Measurements from ENCODE around the gene ABCA6. TPM values are rescaled to one million over a fixed set of nuclear protein-coding genes. Genes with fewer than 3 reads are reported as not detected.

ABCA6 gene
- total and polyA plus RNA-seq, 3 experiments from 2014 or later: 0.16 to 0.20 TPM; not detected in 1

- Histone ChIP-seq H3K27me3 (ENCODE audit: insufficient read depth, low read length, poor library complexity, severe bottlenecking) (no peaks in the 10 kb centered on the region), H3K9me3 (ENCODE audit: low read length) (no peaks in the 10 kb centered on the region), H3K4me3 (ENCODE audit: low read length) (no peak overlapping the region), H3K36me3 (ENCODE audit: insufficient read depth, low read length) (no peaks in the 10 kb centered on the region), H3K27ac (ENCODE audit: low read depth, low read length) (peak overlapping the region; percentile 58), H3K4me1 (ENCODE audit: insufficient read depth, low read length) (no peaks in the 10 kb centered on the region)
- H3K4me3 Mint-ChIP-seq: no peak overlapping the region
- ChIA-PET POLR2A (no interaction called here), CTCF (no interaction called here)
- peaks cover 9 to 18% of the 10 kb centered on the region in 2 donors for H3K27me3 Mint-ChIP-seq
- no peaks in the 10 kb centered on the region for H3K36me3 Mint-ChIP-seq
- H3K4me1 Mint-ChIP-seq: peaks cover 15 to 17% (median 16%) of the 10 kb centered on the region in 3 donors
- DNase-seq: no peak
- no peak overlapping the region for H3K27ac Mint-ChIP-seq
- peaks cover 0 to 6% (median 3%) of the 10 kb centered on the region in 5 donors for H3K9me3 Mint-ChIP-seq
These were observed 94.1 kb downstream of the ABCA6 start for GRCh38 chr17:69047368-69048263.

GRCh38 chr17:69046121-69046807, 95.4 kb downstream of the ABCA6 start:
- CTCF ChIA-PET: no interaction called here
- Mint-ChIP-seq H3K27ac (no peak overlapping the region), H3K36me3 (no peaks in the 10 kb centered on the region), H3K9me3 (peaks cover 0 to 3% (median 0%) of the 10 kb centered on the region in 5 donors), H3K4me1 (peaks cover 15 to 17% (median 16%) of the 10 kb centered on the region in 3 donors), H3K27me3 (peaks cover 4 to 12% of the 10 kb centered on the region in 2 donors), H3K4me3 (no peak overlapping the region)
- DNase-seq: no peak
- H3K27ac ChIP-seq (ENCODE audit: low read depth, low read length): peak overlapping the region; percentile 21
- H3K9me3 ChIP-seq (ENCODE audit: low read length): no peaks in the 10 kb centered on the region
- POLR2A ChIA-PET: no interaction called here
- no peak overlapping the region for H3K4me3 ChIP-seq (ENCODE audit: low read length)
- no peaks in the 10 kb centered on the region for H3K27me3 ChIP-seq (ENCODE audit: insufficient read depth, low read length, poor library complexity, severe bottlenecking)
- no peaks in the 10 kb centered on the region for H3K4me1 ChIP-seq (ENCODE audit: insufficient read depth, low read length)
- H3K36me3 ChIP-seq (ENCODE audit: insufficient read depth, low read length): no peaks in the 10 kb centered on the region

DNA sequence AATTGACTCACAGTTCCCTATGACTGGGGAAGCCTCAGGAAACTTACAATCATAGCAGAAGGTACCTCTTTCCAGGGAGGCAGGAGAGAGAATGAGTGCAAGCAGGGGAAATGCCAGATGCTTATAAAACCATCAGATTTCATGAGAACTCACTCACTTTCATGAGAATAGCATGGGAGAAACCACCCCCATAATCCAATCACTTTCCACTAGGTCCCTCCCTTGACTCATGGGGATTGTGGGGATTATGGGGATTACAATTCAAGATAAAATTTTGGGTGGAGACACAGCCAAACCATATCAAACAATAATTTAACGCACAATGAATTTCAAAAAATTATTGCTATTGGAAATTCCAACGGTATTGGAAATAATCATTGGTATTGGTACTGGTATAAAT, 96.0 kb downstream of the ABCA6 start:
- no peaks in the 10 kb centered on the region for H3K4me1 ChIP-seq (ENCODE audit: insufficient read depth, low read length)
- peaks cover 15 to 17% (median 16%) of the 10 kb centered on the region in 3 donors for H3K4me1 Mint-ChIP-seq
- H3K27ac Mint-ChIP-seq: no peak overlapping the region
- POLR2A ChIA-PET: no interaction called here
- no peak for DNase-seq
- H3K4me3 Mint-ChIP-seq: no peak overlapping the region
- H3K9me3 ChIP-seq (ENCODE audit: low read length): no peaks in the 10 kb centered on the region
- H3K27me3 ChIP-seq (ENCODE audit: insufficient read depth, low read length, poor library complexity, severe bottlenecking): no peaks in the 10 kb centered on the region
- CTCF ChIA-PET: no interaction called here
- no peak overlapping the region for H3K4me3 ChIP-seq (ENCODE audit: low read length)
- H3K27ac ChIP-seq (ENCODE audit: low read depth, low read length): no peak overlapping the region
- H3K36me3 Mint-ChIP-seq: no peaks in the 10 kb centered on the region
- peaks cover 0 to 3% (median 0%) of the 10 kb centered on the region in 5 donors for H3K9me3 Mint-ChIP-seq
- peaks cover 3 to 8% of the 10 kb centered on the region in 2 donors for H3K27me3 Mint-ChIP-seq
- no peaks in the 10 kb centered on the region for H3K36me3 ChIP-seq (ENCODE audit: insufficient read depth, low read length)

- Mint-ChIP-seq H3K27me3 (peaks cover 0 to 4% of the 10 kb centered on the region in 2 donors), H3K4me3 (no peak overlapping the region), H3K9me3 (peaks cover 0 to 3% (median 0%) of the 10 kb centered on the region in 5 donors), H3K27ac (no peak overlapping the region), H3K36me3 (no peaks in the 10 kb centered on the region), H3K4me1 (peaks cover 15 to 17% (median 16%) of the 10 kb centered on the region in 3 donors)
- no peak for DNase-seq
- no peaks in the 10 kb centered on the region for H3K36me3 ChIP-seq (ENCODE audit: insufficient read depth, low read length)
- ChIA-PET POLR2A (no interaction called here), CTCF (no interaction called here)
- H3K4me1 ChIP-seq (ENCODE audit: insufficient read depth, low read length): no peaks in the 10 kb centered on the region
- H3K9me3 ChIP-seq (ENCODE audit: low read length): no peaks in the 10 kb centered on the region
- H3K27ac ChIP-seq (ENCODE audit: low read depth, low read length): no peak overlapping the region
- no peaks in the 10 kb centered on the region for H3K27me3 ChIP-seq (ENCODE audit: insufficient read depth, low read length, poor library complexity, severe bottlenecking)
- H3K4me3 ChIP-seq (ENCODE audit: low read length): no peak overlapping the region
These were observed 97.3 kb downstream of the ABCA6 start for GRCh38 chr17:69044371-69044770.

DNA sequence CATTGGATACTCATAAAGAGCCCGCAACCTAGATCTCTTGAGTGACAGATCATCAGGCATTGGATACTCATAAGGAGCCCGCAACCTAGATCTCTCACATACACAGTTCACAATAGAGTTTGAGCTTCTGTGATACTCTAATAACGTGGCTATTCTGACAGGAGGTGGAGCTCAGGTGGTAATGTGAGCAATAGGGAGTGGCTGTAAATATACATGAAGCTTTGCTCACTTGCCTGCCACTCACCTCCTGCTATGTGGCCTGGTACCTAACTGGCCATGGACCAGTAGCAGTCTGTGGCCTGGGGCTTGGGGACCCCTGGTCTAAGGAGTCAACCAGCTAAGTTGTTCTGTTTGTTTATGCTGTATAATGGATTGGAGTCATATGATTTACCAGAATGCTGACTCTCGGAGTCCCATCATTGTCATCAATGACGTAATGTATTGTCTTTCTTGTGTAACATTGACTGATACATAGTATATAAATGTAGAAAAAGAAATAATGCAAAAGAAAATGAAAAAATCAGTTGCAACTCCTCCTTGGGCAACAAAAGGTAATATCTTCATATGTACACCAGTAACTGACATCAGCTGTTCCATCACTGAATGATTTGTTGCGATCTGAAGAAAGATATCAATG, 98.5 kb downstream of the ABCA6 start:
- Histone ChIP-seq H3K27me3 (ENCODE audit: insufficient read depth, low read length, poor library complexity, severe bottlenecking) (no peaks in the 10 kb centered on the region), H3K9me3 (ENCODE audit: low read length) (no peaks in the 10 kb centered on the region), H3K36me3 (ENCODE audit: insufficient read depth, low read length) (no peaks in the 10 kb centered on the region), H3K4me3 (ENCODE audit: low read length) (no peak overlapping the region), H3K27ac (ENCODE audit: low read depth, low read length) (no peak overlapping the region), H3K4me1 (ENCODE audit: insufficient read depth, low read length) (no peaks in the 10 kb centered on the region)
- no peaks in the 10 kb centered on the region for H3K27me3 Mint-ChIP-seq
- H3K9me3 Mint-ChIP-seq: peaks cover 0 to 8% (median 0%) of the 10 kb centered on the region in 5 donors
- no peaks in the 10 kb centered on the region for H3K36me3 Mint-ChIP-seq
- peaks cover 6 to 8% (median 7%) of the 10 kb centered on the region in 3 donors for H3K4me1 Mint-ChIP-seq
- POLR2A ChIA-PET: no interaction called here
- no peak overlapping the region for H3K4me3 Mint-ChIP-seq
- CTCF ChIA-PET: no interaction called here
- no peak overlapping the region for H3K27ac Mint-ChIP-seq
- no peak for DNase-seq

DNA sequence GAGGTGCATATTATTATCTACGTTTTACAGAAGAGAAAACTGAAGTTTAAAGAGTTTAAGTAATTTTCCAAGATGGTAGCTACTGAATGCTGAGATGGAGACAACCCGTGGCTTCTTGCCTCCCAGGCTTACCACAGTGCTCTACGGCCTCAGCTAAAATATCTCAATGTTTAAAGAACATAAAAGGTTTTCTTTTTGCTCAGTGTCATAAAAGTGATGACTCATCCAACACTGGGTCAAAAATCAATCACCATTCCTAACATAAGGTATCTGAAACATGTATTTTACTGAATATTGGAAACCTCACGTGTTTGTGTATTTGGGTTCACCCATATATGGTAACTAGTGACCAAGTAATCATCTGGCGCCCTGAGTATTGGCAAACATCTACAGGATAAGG, 99.4 kb downstream of the ABCA6 start:
- no peak overlapping the region for H3K27ac ChIP-seq (ENCODE audit: low read depth, low read length)
- H3K9me3 ChIP-seq (ENCODE audit: low read length): no peaks in the 10 kb centered on the region
- Mint-ChIP-seq H3K4me1 (peaks cover 0 to 2% (median 0%) of the 10 kb centered on the region in 3 donors), H3K36me3 (no peaks in the 10 kb centered on the region), H3K27me3 (peaks cover 0 to 2% of the 10 kb centered on the region in 2 donors), H3K27ac (no peak overlapping the region), H3K4me3 (no peak overlapping the region), H3K9me3 (peaks cover 1 to 11% (median 4%) of the 10 kb centered on the region in 5 donors)
- H3K36me3 ChIP-seq (ENCODE audit: insufficient read depth, low read length): no peaks in the 10 kb centered on the region
- ChIA-PET POLR2A (no interaction called here), CTCF (no interaction called here)
- no peaks in the 10 kb centered on the region for H3K27me3 ChIP-seq (ENCODE audit: insufficient read depth, low read length, poor library complexity, severe bottlenecking)
- H3K4me1 ChIP-seq (ENCODE audit: insufficient read depth, low read length): no peaks in the 10 kb centered on the region
- DNase-seq: no peak
- no peak overlapping the region for H3K4me3 ChIP-seq (ENCODE audit: low read length)

DNA sequence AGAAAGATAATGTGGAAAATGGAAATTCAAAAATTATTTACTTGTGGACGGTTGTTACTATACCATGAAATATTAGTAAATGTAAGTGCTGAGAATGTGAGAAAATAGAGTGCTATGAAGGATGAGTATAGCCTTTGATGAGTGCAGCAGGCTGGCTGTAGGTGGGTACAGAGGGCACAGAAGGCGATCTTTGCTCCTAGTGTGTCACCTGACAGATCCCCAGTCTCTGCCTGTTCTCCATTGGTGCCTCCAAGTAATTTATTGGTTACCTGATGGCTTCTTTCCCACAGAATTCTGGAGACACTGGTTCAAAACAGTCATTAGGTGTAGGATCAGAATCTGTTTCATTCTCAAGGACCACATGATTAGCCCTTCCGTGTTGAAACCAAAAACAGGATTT, 109.9 kb downstream of the ABCA6 start:
- no peaks in the 10 kb centered on the region for H3K4me1 ChIP-seq (ENCODE audit: insufficient read depth, low read length)
- no peak overlapping the region for H3K27ac ChIP-seq (ENCODE audit: low read depth, low read length)
- no peak for DNase-seq
- Mint-ChIP-seq H3K4me3 (no peak overlapping the region), H3K27me3 (peaks cover 0 to 19% of the 10 kb centered on the region in 2 donors), H3K4me1 (no peaks in the 10 kb centered on the region), H3K27ac (no peak overlapping the region), H3K9me3 (peaks cover 0 to 4% (median 0%) of the 10 kb centered on the region in 5 donors), H3K36me3 (no peaks in the 10 kb centered on the region)
- H3K9me3 ChIP-seq (ENCODE audit: low read length): no peaks in the 10 kb centered on the region
- POLR2A ChIA-PET: no interaction called here
- no peaks in the 10 kb centered on the region for H3K27me3 ChIP-seq (ENCODE audit: insufficient read depth, low read length, poor library complexity, severe bottlenecking)
- no peak overlapping the region for H3K4me3 ChIP-seq (ENCODE audit: low read length)
- CTCF ChIA-PET: no interaction called here
- no peaks in the 10 kb centered on the region for H3K36me3 ChIP-seq (ENCODE audit: insufficient read depth, low read length)

DNA sequence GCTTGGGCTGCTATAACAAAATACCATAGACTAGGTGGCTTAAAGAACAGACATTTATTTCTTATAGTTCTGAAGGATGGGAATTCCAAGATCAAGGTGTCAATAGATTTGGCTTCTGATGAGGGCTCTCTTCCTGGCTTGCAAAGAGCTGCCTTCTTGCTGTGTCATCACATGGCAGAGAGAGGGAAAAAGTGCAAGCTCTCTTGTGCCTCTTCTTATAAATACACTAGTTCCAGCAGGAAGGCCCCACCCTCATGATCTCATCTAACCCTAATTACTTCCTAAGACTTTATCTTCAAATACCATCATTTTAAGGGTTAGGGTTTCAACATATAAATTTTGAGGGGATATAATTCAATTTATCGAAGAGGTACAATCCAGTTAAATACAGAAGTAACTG, 111.5 kb downstream of the ABCA6 start:
- H3K36me3 Mint-ChIP-seq: no peaks in the 10 kb centered on the region
- Histone ChIP-seq H3K27me3 (ENCODE audit: insufficient read depth, low read length, poor library complexity, severe bottlenecking) (no peaks in the 10 kb centered on the region), H3K36me3 (ENCODE audit: insufficient read depth, low read length) (no peaks in the 10 kb centered on the region), H3K27ac (ENCODE audit: low read depth, low read length) (no peak overlapping the region), H3K4me3 (ENCODE audit: low read length) (no peak overlapping the region), H3K9me3 (ENCODE audit: low read length) (no peaks in the 10 kb centered on the region), H3K4me1 (ENCODE audit: insufficient read depth, low read length) (no peaks in the 10 kb centered on the region)
- no peak overlapping the region for H3K4me3 Mint-ChIP-seq
- DNase-seq: no peak
- H3K4me1 Mint-ChIP-seq: no peaks in the 10 kb centered on the region
- CTCF ChIA-PET: no interaction called here
- peaks cover 0 to 19% of the 10 kb centered on the region in 2 donors for H3K27me3 Mint-ChIP-seq
- H3K9me3 Mint-ChIP-seq: peaks cover 0 to 7% (median 0%) of the 10 kb centered on the region in 5 donors
- no peak overlapping the region for H3K27ac Mint-ChIP-seq
- POLR2A ChIA-PET: no interaction called here
